HG03097 (cell line): Measurements from ENCODE around the gene LMO4.

Experiments
- ATAC-seq: cut with Tn5 transposase; IDR thresholded peaks from one replicate; pipeline ENCODE4 v1.9.1; 2021; ENCODE audit not compliant: unreplicated experiment, low FRiP score

The LMO4 gene, protein sequence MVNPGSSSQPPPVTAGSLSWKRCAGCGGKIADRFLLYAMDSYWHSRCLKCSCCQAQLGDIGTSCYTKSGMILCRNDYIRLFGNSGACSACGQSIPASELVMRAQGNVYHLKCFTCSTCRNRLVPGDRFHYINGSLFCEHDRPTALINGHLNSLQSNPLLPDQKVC

DNA sequence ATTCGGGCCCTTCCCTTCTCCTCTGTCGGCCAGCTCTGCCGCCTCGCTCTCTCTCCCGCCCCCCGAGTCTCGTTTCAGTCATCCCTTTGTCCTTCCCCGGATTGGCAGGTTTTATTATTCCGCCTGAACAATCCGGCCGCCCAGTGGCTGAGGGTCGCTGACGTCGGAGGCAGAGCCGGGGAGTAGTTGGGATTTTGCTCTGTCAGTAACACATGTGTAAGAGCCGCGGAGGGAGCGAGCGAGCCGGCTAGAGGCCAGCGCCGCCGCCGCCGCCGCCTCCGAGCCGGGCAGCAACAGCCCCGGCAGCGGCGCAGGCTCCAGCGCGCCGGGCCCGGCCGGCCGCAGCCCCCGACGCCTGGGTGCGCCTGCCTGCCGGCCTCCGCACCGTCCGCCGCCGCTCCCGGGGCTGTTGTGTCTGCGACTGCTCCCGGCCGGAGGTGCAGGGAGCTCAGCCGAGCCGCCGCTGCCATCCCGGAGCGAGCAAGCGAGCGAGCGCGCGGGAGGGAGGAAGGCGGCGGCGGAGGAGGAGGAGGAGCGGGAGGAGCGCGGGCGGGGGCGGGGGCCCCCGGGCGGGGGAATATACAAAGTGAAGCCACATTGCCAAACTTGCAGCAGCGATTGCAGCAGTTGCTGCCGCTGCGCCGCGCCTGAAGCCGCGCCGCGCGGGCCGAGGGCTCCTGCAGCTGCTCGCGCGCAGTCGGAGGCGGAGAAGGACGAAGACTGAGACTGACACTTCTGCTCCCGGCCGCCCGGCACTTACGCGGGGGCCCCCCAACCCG is at the start of gene LMO4:
Gene LMO4 (plus strand): TSS at position 609 of the 779 bp plus-strand sequence. CDS start 3,136 bp downstream, outside the sequence.
- ATAC-seq = peak; percentile 86

DNA sequence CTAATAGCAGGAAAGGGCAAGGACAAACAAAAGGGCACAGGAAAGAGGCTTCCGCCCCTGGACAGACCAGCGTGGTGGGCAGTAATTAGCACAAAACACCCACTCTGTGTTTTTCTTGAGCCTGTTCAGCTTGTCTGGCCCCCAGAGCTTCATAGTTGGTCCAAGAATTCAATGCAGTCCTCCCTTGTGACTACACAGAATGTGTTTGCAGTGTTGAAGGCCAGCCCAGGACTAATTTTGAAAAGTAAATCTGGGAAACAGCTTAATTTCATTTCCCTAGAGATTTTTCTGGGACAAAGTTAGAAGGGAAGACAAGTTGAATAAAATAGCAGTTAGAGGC is 49.2 kb upstream of the LMO4 start:
- no peak for ATAC-seq

DNA sequence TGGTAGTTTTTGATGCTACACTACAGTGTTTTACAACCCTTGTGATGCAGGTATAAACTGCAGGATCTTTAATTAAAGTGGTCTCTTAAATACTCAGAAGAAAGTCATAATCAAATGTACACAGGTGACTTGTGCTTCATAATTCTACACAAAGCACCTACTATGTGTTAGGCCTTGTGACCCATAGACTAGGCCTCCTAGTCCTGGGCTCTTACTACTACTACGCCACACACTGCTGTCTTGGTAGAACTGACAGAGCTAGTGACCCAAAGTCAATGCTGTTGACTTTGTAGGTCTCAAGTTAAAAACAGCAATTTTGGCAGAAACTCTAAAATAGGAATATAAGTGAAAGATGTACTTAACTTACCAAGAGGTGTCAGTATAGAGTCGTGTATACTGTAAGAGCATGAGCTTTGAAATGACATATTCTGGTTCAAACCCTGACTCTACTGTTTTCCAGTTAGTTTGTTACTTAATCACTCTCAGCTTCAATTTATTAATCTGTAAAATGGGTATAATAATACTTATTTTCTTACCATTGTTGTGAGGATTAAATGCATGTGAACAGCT is 48.6 kb upstream of the LMO4 start:
- ATAC-seq = no peak

DNA sequence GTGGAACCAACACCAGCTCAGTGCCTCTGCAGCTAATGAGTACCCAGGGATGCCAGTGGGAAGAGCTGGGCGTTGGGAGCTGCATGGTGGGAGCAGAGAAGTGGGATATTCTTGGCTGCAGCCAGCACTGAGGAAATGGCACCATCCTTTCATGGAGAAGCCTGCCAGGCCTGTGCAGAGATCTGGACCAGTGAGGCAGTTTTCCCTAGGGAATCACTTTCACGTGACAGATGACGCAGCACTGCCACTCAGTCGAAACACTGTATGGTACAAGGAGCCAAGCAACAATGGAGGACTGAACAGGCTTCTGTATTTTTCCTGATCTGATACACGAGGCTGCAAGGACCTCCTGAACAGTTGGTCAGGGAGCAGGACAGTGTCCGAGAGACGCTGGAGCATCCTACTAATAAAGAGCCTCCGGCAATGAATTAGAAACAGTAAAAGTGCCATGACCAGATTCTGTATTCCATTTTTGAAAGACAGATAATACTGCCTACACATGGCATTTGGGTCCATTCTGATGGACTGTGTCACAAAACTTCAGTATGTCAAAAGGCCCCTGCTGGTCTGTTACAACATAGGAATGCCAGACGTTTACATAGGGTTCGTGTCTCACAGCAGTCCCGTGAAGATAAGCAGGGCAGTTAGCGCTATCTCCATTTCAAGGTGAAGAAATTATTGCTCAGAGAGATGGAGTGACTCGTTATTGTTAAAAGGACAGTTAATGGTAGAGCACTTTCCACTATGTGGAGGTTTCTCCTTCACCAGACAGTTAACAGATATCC is 44.0 kb upstream of the LMO4 start:
- no peak for ATAC-seq

DNA sequence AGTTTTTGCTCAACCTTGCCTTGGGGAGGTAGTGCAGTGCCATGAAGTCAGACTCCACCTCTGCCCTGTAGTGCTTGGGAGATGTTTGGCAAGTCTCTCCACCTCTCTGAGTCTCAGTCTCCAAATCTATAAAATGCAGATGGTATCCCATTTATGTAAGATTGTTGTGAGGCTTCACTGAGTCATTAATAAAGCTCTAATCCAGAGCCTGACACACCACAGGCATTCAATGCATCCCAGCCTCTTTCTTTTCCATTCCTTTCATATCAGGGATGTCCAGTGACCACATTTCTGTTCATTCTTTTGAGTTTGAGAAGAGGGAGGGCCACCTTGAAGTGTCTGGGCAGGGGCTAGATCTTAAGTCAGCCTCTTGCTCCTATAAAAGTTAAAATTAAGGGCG is 37.6 kb upstream of the LMO4 start:
- no peak for ATAC-seq

DNA sequence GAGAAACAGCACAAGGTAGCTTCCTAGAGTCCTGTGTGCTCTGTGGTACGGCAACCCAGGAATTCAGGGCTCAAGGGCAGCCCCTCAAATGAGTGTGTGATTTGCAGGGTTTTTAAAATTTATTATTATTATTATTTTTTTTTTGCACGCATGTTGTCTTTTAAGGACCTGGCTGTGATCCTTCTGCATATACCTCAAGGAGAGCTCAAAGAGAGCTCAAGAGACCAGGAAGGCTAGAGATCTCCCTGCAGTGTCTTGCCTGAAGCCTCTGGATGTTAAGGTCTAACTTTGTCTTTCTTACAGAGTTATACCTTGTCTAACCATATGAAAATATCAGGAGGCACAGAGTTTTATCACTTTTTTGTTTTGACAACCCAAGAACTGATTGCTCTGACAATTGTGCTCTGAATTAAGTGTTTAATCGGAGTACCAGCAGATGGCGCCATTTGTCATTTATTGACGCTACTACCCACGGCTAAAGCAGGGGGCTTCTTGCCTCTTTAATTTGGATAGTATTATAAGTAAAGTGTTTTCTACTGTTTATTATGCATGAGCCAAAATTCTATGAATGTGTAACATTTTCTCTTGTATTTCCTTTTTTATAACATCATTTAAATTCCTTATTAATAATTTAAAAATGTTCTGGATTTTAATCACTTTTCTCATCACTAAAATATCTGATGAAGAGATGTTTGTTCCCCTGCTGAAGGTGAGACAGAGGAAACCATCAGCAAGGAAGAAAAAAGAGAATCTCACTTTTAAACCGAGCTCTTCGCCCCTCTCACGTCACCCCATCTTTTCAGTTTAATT is 35.8 kb upstream of the LMO4 start:
- ATAC-seq = no peak

DNA sequence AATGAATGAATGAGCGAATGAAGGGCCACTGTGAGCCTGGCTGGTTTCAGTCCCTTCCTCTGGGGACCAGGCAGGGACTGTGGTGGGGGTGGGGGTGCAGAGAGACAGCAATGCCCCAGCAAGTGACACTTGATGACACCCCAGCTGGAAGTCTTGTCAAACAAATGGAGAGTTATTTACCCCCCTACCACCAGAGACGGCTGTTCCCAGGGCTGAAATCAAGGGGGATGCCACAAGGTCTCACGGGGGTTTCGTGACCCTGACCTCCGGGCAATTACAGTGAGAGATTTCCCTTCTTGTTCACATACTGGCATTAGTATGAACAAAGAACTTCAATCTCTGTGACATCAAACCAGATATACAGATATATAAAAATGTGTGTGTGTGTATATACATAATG is 34.0 kb upstream of the LMO4 start:
- no peak for ATAC-seq

DNA sequence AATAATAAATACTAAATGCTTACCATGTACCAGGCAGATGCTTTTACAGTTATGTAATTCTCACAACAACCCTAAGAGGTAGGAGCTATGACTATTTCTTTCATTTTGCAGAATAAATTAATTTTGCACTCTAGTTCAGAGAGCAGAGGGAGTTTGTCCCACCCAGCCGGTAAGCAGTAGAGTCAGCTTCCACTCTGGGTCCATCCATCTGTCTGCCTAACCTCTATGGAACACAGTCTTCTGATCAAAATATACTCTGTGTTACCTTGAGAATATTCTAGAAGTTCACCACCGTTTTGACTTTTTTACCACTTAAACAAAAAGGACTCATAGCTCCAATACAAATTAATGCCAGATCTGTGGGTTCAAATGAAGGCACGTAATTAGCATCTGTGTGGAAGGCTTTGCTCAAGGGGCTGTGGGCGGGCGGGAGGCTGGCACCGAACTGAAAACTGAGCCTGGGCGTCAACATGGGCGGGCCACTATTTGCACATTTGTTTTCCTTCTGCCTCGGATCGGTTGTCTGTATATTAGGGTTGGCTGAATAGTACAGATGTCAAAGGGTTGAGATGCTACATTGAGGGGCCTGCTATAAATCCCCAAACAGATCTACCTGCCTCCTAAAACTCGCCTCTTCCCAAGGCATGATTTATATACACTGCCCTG is 33.1 kb upstream of the LMO4 start:
- no peak for ATAC-seq

DNA sequence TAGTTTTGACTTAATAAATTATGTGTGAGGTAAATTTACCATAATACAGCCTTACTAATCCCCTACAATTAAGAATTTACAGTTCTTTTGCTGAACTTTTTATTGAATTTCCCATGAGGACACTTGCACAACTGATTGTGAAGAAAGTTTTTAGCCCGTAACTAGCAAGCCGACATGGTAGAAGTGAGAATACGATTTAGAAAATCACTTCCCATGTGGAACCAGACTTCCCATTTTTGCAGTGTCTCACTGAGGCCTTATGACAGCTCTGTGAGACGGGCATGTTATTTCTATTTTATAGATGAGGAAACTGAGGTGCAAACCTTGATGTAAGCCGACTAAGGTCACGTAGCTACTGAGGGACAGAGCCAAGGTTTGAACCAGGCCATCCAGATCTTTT is 32.5 kb upstream of the LMO4 start:
- no peak for ATAC-seq

DNA sequence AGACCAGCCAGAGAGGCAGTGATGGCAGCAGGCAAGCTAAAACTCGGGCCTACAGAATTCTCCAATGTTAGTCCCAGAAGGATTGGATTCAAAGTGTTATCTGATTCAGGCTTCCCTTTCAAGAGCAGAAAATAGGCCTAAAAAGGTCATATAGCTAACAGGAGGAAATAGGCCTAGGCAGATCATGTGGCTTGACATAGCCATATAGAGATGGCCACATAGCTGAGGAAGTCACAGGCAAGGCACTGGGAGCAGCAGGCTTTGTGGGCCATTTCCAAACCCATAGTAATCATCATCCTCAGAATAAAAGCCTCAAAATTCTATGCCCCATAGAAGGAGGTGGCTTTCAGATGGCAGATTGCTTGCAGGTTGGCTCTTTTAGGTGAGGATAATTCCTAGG is 29.0 kb upstream of the LMO4 start:
- no peak for ATAC-seq

DNA sequence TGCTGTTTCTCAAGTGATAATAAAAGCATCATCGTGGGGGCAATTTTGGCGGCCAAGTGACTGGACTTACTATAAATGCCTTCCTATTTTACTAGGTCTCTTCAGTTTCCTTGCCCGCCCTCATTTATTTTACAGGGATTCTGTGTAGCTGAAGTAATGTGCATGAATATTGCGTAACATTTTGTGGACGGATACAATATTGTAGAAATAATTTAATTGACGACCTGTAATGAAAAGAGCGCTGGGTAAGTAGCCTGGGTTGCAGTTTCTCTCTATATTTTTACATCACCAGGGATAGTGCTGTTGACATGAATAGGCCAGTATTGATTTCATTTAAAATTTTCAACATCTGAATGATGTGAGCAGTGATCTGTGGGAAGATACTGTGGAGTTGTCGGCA is 28.1 kb upstream of the LMO4 start:
- no peak for ATAC-seq

DNA sequence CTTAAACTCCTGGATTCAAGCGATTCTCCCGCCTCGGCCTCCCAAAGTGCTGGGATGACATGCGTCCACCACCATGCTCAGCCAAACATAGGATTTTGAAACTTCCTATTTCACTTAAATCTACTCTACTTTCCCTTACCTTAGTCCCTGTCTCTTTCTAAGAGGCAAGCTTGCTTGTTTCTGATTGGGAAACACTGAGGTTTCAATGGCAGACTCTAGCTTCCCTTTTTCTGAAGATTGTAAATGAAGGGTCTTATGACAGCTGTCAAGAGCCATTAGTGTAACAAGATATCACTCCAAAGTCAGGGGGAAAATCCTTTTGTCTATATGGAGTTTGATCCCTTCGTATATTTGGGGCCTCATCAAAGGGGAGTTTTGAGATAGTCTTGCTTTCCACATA is 23.5 kb upstream of the LMO4 start:
- ATAC-seq = no peak

DNA sequence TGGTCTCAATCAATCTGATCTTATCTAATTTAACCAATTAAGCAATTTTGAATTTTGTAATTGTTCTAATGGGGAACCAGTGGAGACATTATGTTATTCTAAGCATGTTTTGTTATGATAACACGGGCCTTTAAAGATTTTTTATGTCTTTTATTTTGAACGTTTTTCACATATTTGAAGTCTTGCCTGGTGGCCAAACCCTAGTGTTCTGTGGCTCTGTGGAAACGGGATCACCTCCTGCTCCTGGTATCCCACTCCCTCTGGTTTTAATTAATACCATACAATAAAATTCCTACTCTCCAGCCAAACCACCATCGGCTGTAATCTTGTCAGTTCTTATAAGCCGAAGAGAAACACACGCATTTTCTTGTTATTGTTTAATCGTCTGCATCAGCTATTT is 22.9 kb upstream of the LMO4 start:
- ATAC-seq = no peak

DNA sequence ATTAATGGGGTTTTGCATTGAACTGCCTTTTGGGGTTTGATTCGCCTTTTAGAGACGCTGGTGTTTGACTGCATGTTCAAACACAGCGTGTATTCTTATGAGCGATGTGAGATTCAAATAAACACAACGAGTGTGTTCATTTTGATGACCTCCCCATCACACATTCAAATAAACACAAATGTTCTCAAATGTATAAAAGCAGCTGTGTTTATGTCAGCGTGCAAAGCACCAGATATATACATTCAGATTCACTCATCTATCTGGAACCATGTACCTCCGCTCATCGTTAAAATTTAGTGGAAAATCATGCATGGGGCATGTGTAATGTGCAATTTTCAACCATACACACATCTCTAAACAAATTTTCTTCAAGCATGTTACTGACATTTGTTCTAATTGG is 21.4 kb upstream of the LMO4 start:
- no peak for ATAC-seq

DNA sequence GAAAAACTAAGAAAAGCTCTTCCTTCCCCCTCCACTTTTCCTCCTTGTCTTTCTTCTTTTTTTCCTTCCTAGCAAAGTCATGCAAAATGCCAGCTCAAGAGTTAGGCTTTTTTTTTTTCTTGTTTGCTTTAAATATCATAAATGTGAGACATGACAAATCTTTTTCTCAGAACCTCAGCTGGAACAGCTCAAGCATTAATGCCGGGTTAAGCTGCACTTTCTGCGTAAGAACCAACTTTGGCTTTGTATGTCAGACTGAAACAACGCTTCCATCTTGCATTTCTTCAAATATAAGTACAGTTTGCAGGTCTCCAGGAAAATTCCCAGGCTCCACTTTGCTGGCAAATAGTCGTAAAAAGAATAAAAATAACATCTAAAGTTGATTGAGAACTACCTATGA is 20.7 kb upstream of the LMO4 start:
- ATAC-seq = no peak

DNA sequence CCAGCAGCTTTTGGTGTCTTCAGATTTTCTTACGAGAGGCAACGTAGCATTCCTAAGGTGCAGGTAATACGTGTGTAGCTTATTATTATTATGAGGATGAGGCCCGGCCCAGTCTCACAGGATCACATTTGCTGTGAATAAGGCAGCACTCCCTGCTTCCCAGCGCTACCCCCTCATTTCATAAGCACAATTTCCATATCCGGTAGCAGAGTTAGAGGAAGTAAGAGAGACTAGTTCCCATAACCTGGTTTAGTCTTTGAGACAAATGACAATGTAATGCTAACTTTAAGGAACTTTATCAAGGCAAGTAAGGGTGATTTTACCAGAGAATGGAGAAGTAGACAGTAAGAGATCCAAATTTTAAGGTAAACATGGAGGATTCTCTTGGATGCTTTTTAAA is 14.6 kb upstream of the LMO4 start:
- no peak for ATAC-seq

DNA sequence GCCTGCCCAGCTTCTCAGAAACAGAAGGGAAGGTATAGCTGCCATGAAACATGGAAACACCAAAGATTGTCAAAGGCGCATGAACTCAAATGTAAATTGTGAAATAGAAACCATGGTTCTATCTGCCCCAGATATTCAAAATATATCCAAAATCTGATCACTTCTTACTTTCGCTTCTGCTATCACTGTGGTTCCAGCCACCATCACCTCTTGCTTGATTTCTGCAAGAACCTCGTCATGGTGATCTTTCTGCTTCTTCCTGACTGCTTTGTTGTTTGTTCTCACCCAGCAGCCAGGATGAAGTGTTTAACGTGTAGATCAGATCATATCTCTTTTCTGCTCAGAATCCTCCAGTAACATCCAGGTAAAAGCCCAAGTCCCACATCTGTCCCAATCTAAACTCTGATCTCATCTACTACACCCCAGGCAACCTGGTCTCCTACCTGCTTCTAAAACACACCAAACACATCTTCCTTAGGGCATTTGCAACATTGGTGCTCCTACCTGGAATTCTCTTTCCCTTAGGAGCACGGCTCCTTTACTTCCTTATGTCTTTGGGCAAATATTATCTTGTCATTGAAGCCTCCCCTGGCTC is 10.5 kb upstream of the LMO4 start:
- ATAC-seq = no peak

DNA sequence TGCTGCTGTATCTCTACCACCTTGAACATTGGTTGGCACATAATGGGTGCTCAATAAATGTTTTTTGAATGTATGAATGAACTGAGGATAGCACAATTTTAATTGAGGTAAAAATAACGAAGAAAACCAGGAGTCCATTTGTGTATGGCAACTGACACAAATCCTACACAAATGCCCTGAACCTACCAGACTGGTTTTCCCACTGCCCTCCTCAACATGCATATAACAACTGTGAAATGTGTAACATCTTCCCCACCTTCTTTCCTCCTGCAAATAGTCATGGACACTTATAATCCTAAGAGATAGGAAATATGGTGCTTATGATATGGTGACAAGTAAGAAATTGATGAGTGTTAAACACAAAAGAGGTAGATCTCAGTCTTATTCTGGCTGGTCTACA is 9.9 kb upstream of the LMO4 start:
- ATAC-seq = no peak

DNA sequence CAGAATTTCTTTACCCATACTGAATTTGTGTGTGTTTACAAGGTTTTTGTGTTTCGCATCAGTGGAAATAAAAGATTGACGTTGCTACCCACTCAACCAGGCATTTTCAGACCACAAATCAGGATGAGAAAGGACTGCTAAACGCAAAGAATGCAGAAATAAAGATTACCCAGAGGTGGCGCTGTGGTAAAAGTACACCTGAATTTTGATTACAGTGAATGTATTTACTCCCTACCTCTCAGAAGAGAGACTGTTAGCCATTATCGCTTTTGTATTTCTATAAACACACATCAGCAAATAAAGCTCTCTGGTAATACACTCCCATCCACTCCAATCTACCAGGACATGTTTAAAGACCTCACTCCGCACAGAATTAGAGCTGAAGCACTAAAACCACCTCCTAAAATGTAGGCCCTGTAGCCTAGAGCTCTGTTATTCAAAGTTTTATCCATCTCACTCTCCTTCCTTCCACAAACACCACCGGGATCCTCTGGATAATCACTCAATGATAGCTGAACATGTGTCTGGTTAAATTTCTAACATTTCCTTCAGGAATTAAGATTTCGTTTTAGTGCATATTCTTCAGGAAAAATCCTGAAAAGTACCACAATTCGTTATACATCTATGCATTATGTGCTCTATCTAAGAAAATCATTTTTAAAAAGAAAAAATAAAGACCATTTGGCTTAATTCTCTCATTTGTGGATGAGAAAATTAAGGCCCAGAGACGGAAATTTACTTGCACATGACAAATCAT is 2.5 kb upstream of the LMO4 start:
- ATAC-seq = no peak
